OCI-LY1 (cell line): ENCODE data around the gene TTLL11.

Experiments used
- H2AFZ ChIP-seq: fragments of 200-600 bp; sonication (generic), shearing (Covaris generic); 2 replicates; pipeline ENCODE4 v1.6.0; 2014; ENCODE audit warnings: antibody characterized with exemption, mild to moderate bottlenecking, low read length
- H3F3A ChIP-seq: fragments of 200-600 bp; sonication (generic), shearing (Covaris generic); 2 replicates; pipeline ENCODE4 v1.6.0; 2014; ENCODE audit warnings: mild to moderate bottlenecking, antibody characterized with exemption, low read length, moderate library complexity; ENCODE audit not compliant: insufficient read depth
- H3K27ac ChIP-seq: fragments of 200-600 bp; sonication (generic); 2 replicates; pipeline ENCODE4 v1.5.1; 2014; ENCODE audit warnings: low read length, mixed run types, mild to moderate bottlenecking, low read depth; ENCODE audit not compliant: poor library complexity, severe bottlenecking
- H3K27me3 ChIP-seq: fragments of 200-600 bp; sonication (generic); 2 replicates; pipeline ENCODE4 v1.6.0; 2014; ENCODE audit warnings: antibody characterized with exemption, mild to moderate bottlenecking, low read length, moderate library complexity; ENCODE audit not compliant: insufficient read depth
- H3K36me3 ChIP-seq: fragments of 200-600 bp; sonication (generic); 2 replicates; pipeline ENCODE4 v1.6.1; 2014; ENCODE audit warnings: mild to moderate bottlenecking, antibody characterized with exemption, low read length, moderate library complexity, mixed read lengths; ENCODE audit not compliant: insufficient read depth
- H3K4me1 ChIP-seq: fragments of 200-600 bp; sonication (generic); 2 replicates; pipeline ENCODE4 v1.5.1; 2014; ENCODE audit warnings: mild to moderate bottlenecking, low read length, moderate library complexity; ENCODE audit not compliant: insufficient read depth, severe bottlenecking
- H3K4me2 ChIP-seq: fragments of 200-600 bp; sonication (generic), shearing (Covaris generic); 2 replicates; pipeline ENCODE4 v1.6.1; 2014; ENCODE audit warnings: low read length
- H3K4me3 ChIP-seq: fragments of 200-600 bp; sonication (generic); 2 replicates; pipeline ENCODE4 v1.5.1; 2014; ENCODE audit warnings: low read length, low read depth, mild to moderate bottlenecking, mixed read lengths; ENCODE audit not compliant: poor library complexity, severe bottlenecking
- H3K79me2 ChIP-seq: fragments of 200-600 bp; shearing (Covaris generic); 2 replicates; pipeline ENCODE4 v1.6.1; 2016; ENCODE audit warnings: mixed run types, low read length, mixed read lengths; ENCODE audit not compliant: insufficient read depth
- H3K9ac ChIP-seq: fragments of 200-600 bp; sonication (generic), shearing (Covaris generic); 2 replicates; pipeline ENCODE4 v1.6.1; 2014; ENCODE audit warnings: mild to moderate bottlenecking, low read length, mixed read lengths
- H3K9me2 ChIP-seq: fragments of 200-600 bp; sonication (generic), shearing (Covaris generic); 2 replicates; pipeline ENCODE4 v1.6.1; 2014; ENCODE audit warnings: low read depth, mild to moderate bottlenecking, low read length, mixed read lengths
- H3K9me3 ChIP-seq: fragments of 200-600 bp; shearing (Covaris generic); 2 replicates; pipeline ENCODE4 v1.6.1; 2014; ENCODE audit warnings: low read length, mixed read lengths
- H4K20me1 ChIP-seq: fragments of 200-600 bp; sonication (generic), shearing (Covaris generic); 2 replicates; pipeline ENCODE4 v1.6.0; 2016; ENCODE audit warnings: mild to moderate bottlenecking, low read length; ENCODE audit not compliant: insufficient read depth
- EZH2 ChIP-seq: fragments of 200-600 bp; sonication (generic), shearing (Covaris generic); IDR thresholded peaks from 2 replicates; pipeline ENCODE4 v1.8.0; 2017; ENCODE audit warnings: borderline replicate concordance, mixed run types, mild to moderate bottlenecking, antibody characterized with exemption, low read length, moderate library complexity, mixed read lengths
- TF ChIP-seq, protein P1 (sequence below): fragments of 200-600 bp; sonication (generic), shearing (Covaris generic); IDR thresholded peaks from 2 replicates; pipeline ENCODE4 v1.5.1; 2017; ENCODE audit warnings: mild to moderate bottlenecking, antibody characterized with exemption, low read length, moderate library complexity, mixed read lengths

Gene TTLL11

DNA sequence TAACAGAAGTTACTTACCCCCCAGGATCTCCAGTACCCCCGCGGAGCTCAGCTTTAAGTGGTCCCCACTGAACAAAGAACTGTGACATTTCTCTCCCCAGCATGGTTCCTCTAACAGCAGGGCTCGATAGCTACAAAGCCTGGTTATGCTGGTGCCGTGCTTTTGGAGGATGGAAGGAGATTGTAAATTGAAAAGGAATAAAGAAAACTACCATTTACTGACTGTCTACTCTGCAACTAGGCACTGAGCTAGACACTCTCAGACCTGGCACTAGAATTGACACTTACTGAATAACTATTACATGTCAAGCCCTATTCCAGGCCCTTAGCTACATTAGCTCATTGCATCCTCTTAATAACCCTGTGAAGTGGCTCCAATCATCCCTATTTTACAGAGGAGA lies 145.3 kb downstream of the TTLL11 start:
- Histone ChIP-seq H3K4me2 (peak overlapping the region; percentile 69; the same call in 1 of the 2 replicates), H3K79me2 (no peaks in the 10 kb centered on the region), H3K36me3 (no peaks in the 10 kb centered on the region), H3K4me3 (no peak overlapping the region), H3K9ac (peak overlapping the region; percentile 88), H3F3A (peaks cover 22% of the 10 kb centered on the region), H4K20me1 (no peaks in the 10 kb centered on the region), H2AFZ (no peak overlapping the region), H3K4me1 (peaks cover 88% of the 10 kb centered on the region), H3K9me3 (no peaks in the 10 kb centered on the region), H3K27me3 (no peaks in the 10 kb centered on the region), H3K9me2 (no peaks in the 10 kb centered on the region), H3K27ac (peak overlapping the region; percentile 99)
- TF ChIP-seq, protein P1, sequence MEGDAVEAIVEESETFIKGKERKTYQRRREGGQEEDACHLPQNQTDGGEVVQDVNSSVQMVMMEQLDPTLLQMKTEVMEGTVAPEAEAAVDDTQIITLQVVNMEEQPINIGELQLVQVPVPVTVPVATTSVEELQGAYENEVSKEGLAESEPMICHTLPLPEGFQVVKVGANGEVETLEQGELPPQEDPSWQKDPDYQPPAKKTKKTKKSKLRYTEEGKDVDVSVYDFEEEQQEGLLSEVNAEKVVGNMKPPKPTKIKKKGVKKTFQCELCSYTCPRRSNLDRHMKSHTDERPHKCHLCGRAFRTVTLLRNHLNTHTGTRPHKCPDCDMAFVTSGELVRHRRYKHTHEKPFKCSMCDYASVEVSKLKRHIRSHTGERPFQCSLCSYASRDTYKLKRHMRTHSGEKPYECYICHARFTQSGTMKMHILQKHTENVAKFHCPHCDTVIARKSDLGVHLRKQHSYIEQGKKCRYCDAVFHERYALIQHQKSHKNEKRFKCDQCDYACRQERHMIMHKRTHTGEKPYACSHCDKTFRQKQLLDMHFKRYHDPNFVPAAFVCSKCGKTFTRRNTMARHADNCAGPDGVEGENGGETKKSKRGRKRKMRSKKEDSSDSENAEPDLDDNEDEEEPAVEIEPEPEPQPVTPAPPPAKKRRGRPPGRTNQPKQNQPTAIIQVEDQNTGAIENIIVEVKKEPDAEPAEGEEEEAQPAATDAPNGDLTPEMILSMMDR = no peak
- no peak for TF ChIP-seq EZH2

DNA sequence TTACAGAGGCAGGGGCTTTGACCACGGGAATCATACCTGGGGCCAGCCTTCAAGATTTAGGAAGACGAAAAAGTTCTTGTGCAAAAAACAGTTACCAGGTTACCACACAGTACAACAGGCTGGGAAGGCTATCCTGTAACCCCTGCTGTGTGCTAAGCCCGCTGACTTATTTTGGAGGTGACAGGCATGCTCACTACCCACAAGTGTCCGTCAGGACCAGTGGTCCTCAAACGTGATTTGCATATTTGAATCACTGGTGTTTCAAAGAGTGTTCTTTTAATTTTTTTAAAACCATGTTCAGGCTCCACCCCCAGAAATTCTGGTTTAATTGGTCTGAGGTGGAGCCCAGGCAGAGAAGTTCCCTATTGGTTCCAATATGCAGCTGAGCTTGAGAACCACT lies 146.6 kb downstream of the TTLL11 start:
- no peaks in the 10 kb centered on the region for H4K20me1 ChIP-seq
- peaks cover 96% of the 10 kb centered on the region for H3K4me1 ChIP-seq
- H3K27ac ChIP-seq = peak overlapping the region; percentile 99
- H3K4me3 ChIP-seq = peak overlapping the region; percentile 54
- H3F3A ChIP-seq = peaks cover 30% of the 10 kb centered on the region
- H3K9ac ChIP-seq = peak overlapping the region; percentile 88
- H3K9me2 ChIP-seq = no peaks in the 10 kb centered on the region
- H3K36me3 ChIP-seq = no peaks in the 10 kb centered on the region
- no peaks in the 10 kb centered on the region for H3K9me3 ChIP-seq
- H3K27me3 ChIP-seq = no peaks in the 10 kb centered on the region
- no peak for TF ChIP-seq EZH2
- TF ChIP-seq, protein P1 = no peak
- H3K4me2 ChIP-seq = peak overlapping the region; percentile 69
- no peaks in the 10 kb centered on the region for H3K79me2 ChIP-seq
- no peak overlapping the region for H2AFZ ChIP-seq

DNA sequence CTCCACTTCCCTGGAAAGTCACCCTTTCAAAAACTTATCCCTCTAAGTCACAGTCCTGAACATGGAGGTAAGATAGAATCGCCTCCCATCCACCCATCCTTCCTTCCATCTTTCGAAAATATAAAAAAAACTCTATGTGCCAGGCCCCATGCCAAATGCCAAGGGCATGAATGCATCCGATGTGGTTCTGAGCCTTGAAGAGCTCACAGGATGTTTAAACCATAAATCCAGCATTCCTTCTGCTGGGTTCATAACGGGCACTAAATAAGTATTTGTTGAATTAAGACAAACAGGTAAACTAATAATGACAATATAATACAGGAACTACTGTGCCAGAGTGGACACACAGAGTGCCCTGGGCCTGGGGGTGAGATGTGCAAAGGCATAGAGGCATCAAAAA lies 147.3 kb downstream of the TTLL11 start:
- peak overlapping the region; percentile 69 for H3K4me2 ChIP-seq
- no peaks in the 10 kb centered on the region for H3K9me2 ChIP-seq
- H3F3A ChIP-seq = peaks cover 31% of the 10 kb centered on the region
- H3K4me1 ChIP-seq = peaks cover 98% of the 10 kb centered on the region
- no peaks in the 10 kb centered on the region for H3K79me2 ChIP-seq
- H2AFZ ChIP-seq = no peak overlapping the region
- H3K27me3 ChIP-seq = no peaks in the 10 kb centered on the region
- H4K20me1 ChIP-seq = no peaks in the 10 kb centered on the region
- peak overlapping the region; percentile 88 for H3K9ac ChIP-seq
- peak overlapping the region; percentile 54 for H3K4me3 ChIP-seq
- H3K36me3 ChIP-seq = no peaks in the 10 kb centered on the region
- H3K27ac ChIP-seq = peak overlapping the region; percentile 99
- no peak for TF ChIP-seq EZH2
- TF ChIP-seq, protein P1 = no peak
- no peaks in the 10 kb centered on the region for H3K9me3 ChIP-seq
